Measurements from ENCODE around the gene TPPP2.
"Not testable (repeated sequence)": the region's sequence is repeated elsewhere in the genome, so short reads cannot be mapped to it uniquely, and the experiment has no call there.

Gene TPPP2

GRCh38 chr14:21001218-21001617 lies 28.8 kb upstream of the TPPP2 start:
- no peak overlapping the region for H3K9ac ChIP-seq (ENCODE audit: low read depth, low read length)

GRCh38 chr14:21003788-21004346 lies 26.1 kb upstream of the TPPP2 start:
- Histone ChIP-seq H3K4me1 (ENCODE audit: insufficient read depth, low read length) (no peaks in the 10 kb centered on the region), H3K36me3 (ENCODE audit: insufficient read depth, low read length) (no peaks in the 10 kb centered on the region), H3K9ac (ENCODE audit: low read depth, low read length) (no peak overlapping the region), H3K9me3 (ENCODE audit: control insufficient read depth, insufficient read depth, low read length) (no peaks in the 10 kb centered on the region)

More at GRCh38 chr14:21001218-21001617, 28.8 kb upstream of the TPPP2 start:
- peaks cover 2% of the 10 kb centered on the region; the same call in 1 of the 2 replicates for H3K36me3 ChIP-seq (ENCODE audit: insufficient read depth, low read length)
- H3K9me3 ChIP-seq (ENCODE audit: control insufficient read depth, insufficient read depth, low read length): no peaks in the 10 kb centered on the region
- no peaks in the 10 kb centered on the region for H3K4me1 ChIP-seq (ENCODE audit: insufficient read depth, low read length)

GRCh38 chr14:21009721-21010120 lies 20.3 kb upstream of the TPPP2 start:
- not testable (repeated sequence) for H3K4me1 ChIP-seq (ENCODE audit: insufficient read depth, low read length); H3K9me3 ChIP-seq (ENCODE audit: control insufficient read depth, insufficient read depth, low read length); H3K36me3 ChIP-seq (ENCODE audit: insufficient read depth, low read length); H3K9ac ChIP-seq (ENCODE audit: low read depth, low read length)

GRCh38 chr14:21011136-21011535 lies 18.9 kb upstream of the TPPP2 start:
- Histone ChIP-seq H3K9ac (ENCODE audit: low read depth, low read length) (no peak overlapping the region), H3K9me3 (ENCODE audit: control insufficient read depth, insufficient read depth, low read length) (no peaks in the 10 kb centered on the region), H3K4me1 (ENCODE audit: insufficient read depth, low read length) (peaks cover 6% of the 10 kb centered on the region), H3K36me3 (ENCODE audit: insufficient read depth, low read length) (no peaks in the 10 kb centered on the region)

GRCh38 chr14:21014761-21015190 lies 15.2 kb upstream of the TPPP2 start:
- no peak overlapping the region for H3K9ac ChIP-seq (ENCODE audit: low read depth, low read length)
- H3K9me3 ChIP-seq (ENCODE audit: control insufficient read depth, insufficient read depth, low read length): no peaks in the 10 kb centered on the region
- no peaks in the 10 kb centered on the region for H3K36me3 ChIP-seq (ENCODE audit: insufficient read depth, low read length)
- H3K4me1 ChIP-seq (ENCODE audit: insufficient read depth, low read length): peaks cover 6% of the 10 kb centered on the region

- Histone ChIP-seq H3K9me3 (ENCODE audit: control insufficient read depth, insufficient read depth, low read length) (no peaks in the 10 kb centered on the region), H3K9ac (ENCODE audit: low read depth, low read length) (no peak overlapping the region), H3K4me1 (ENCODE audit: insufficient read depth, low read length) (peaks cover 6% of the 10 kb centered on the region), H3K36me3 (ENCODE audit: insufficient read depth, low read length) (no peaks in the 10 kb centered on the region)
Measured at GRCh38 chr14:21015312-21015711, 14.7 kb upstream of the TPPP2 start.

GRCh38 chr14:21016413-21017190 lies 13.4 kb upstream of the TPPP2 start:
- Histone ChIP-seq H3K36me3 (ENCODE audit: insufficient read depth, low read length) (no peaks in the 10 kb centered on the region), H3K9me3 (ENCODE audit: control insufficient read depth, insufficient read depth, low read length) (no peaks in the 10 kb centered on the region), H3K4me1 (ENCODE audit: insufficient read depth, low read length) (peaks cover 6% of the 10 kb centered on the region), H3K9ac (ENCODE audit: low read depth, low read length) (no peak overlapping the region)

GRCh38 chr14:21017528-21018245 lies 12.3 kb upstream of the TPPP2 start:
- Histone ChIP-seq H3K9ac (ENCODE audit: low read depth, low read length) (no peak overlapping the region), H3K4me1 (ENCODE audit: insufficient read depth, low read length) (peaks cover 6% of the 10 kb centered on the region), H3K36me3 (ENCODE audit: insufficient read depth, low read length) (no peaks in the 10 kb centered on the region), H3K9me3 (ENCODE audit: control insufficient read depth, insufficient read depth, low read length) (no peaks in the 10 kb centered on the region)

- no peaks in the 10 kb centered on the region for H3K36me3 ChIP-seq (ENCODE audit: insufficient read depth, low read length)
- H3K4me1 ChIP-seq (ENCODE audit: insufficient read depth, low read length): peaks cover 6% of the 10 kb centered on the region
- no peak overlapping the region for H3K9ac ChIP-seq (ENCODE audit: low read depth, low read length)
- H3K9me3 ChIP-seq (ENCODE audit: control insufficient read depth, insufficient read depth, low read length): no peaks in the 10 kb centered on the region
Measured at GRCh38 chr14:21018286-21018685, 11.7 kb upstream of the TPPP2 start.

- no peak overlapping the region for H3K9ac ChIP-seq (ENCODE audit: low read depth, low read length)
- H3K36me3 ChIP-seq (ENCODE audit: insufficient read depth, low read length): no peaks in the 10 kb centered on the region
- H3K4me1 ChIP-seq (ENCODE audit: insufficient read depth, low read length): peaks cover 6% of the 10 kb centered on the region
- no peaks in the 10 kb centered on the region for H3K9me3 ChIP-seq (ENCODE audit: control insufficient read depth, insufficient read depth, low read length)
Measured at GRCh38 chr14:21018781-21019180, 11.2 kb upstream of the TPPP2 start.

- H3K9ac ChIP-seq (ENCODE audit: low read depth, low read length): no peak overlapping the region
- no peaks in the 10 kb centered on the region for H3K36me3 ChIP-seq (ENCODE audit: insufficient read depth, low read length)
- H3K9me3 ChIP-seq (ENCODE audit: control insufficient read depth, insufficient read depth, low read length): no peaks in the 10 kb centered on the region
- peaks cover 6% of the 10 kb centered on the region for H3K4me1 ChIP-seq (ENCODE audit: insufficient read depth, low read length)
Measured at GRCh38 chr14:21019366-21019765, 10.7 kb upstream of the TPPP2 start.

GRCh38 chr14:21020977-21021545 lies 9.0 kb upstream of the TPPP2 start:
- Histone ChIP-seq H3K9me3 (ENCODE audit: control insufficient read depth, insufficient read depth, low read length) (no peaks in the 10 kb centered on the region), H3K9ac (ENCODE audit: low read depth, low read length) (no peak overlapping the region), H3K4me1 (ENCODE audit: insufficient read depth, low read length) (peaks cover 2% of the 10 kb centered on the region; the same call in 1 of the 2 replicates), H3K36me3 (ENCODE audit: insufficient read depth, low read length) (no peaks in the 10 kb centered on the region)

GRCh38 chr14:21022686-21023085 lies 7.3 kb upstream of the TPPP2 start:
- Histone ChIP-seq H3K9ac (ENCODE audit: low read depth, low read length) (no peak overlapping the region), H3K36me3 (ENCODE audit: insufficient read depth, low read length) (no peaks in the 10 kb centered on the region), H3K4me1 (ENCODE audit: insufficient read depth, low read length) (peaks cover 12% of the 10 kb centered on the region; the same call in 1 of the 2 replicates), H3K9me3 (ENCODE audit: control insufficient read depth, insufficient read depth, low read length) (no peaks in the 10 kb centered on the region)

GRCh38 chr14:21023174-21023573 lies 6.8 kb upstream of the TPPP2 start:
- H3K9ac ChIP-seq (ENCODE audit: low read depth, low read length): no peak overlapping the region
- H3K9me3 ChIP-seq (ENCODE audit: control insufficient read depth, insufficient read depth, low read length): no peaks in the 10 kb centered on the region
- H3K4me1 ChIP-seq (ENCODE audit: insufficient read depth, low read length): peaks cover 12% of the 10 kb centered on the region; the same call in 1 of the 2 replicates
- H3K36me3 ChIP-seq (ENCODE audit: insufficient read depth, low read length): no peaks in the 10 kb centered on the region
